NCI-H2196 treated with DMSO at 0.1 percent for 48 hours (cell line): ENCODE results near the gene ARID4B.
"Not testable (repeated sequence)": the region's sequence is repeated elsewhere in the genome, so short reads cannot be mapped to it uniquely, and the experiment has no call there.

Experiments used
- DNase-seq: peaks from one replicate; lab custom pipeline; 2025; ENCODE audit not compliant: unreplicated experiment; lab: John Stamatoyannopoulos, UW

ARID4B gene

DNA sequence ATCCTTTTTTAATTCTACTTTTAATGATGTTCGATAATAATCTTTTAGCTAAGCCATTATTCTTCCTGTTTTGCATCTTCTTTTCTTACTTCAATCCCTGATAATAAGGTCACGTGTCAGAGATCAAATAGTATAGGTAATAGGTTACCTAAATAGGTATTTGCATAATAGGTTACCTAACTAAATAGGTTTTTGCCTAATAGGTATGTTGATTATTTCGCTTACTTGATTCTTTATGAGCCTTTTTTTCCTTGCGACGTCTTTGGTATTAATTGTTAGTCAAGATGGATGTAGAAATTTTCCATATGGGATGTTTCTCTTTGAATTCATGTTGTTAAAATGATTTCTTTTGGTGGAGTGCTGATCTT is 2.9 kb upstream of the ARID4B start:
- no peak for DNase-seq

DNA sequence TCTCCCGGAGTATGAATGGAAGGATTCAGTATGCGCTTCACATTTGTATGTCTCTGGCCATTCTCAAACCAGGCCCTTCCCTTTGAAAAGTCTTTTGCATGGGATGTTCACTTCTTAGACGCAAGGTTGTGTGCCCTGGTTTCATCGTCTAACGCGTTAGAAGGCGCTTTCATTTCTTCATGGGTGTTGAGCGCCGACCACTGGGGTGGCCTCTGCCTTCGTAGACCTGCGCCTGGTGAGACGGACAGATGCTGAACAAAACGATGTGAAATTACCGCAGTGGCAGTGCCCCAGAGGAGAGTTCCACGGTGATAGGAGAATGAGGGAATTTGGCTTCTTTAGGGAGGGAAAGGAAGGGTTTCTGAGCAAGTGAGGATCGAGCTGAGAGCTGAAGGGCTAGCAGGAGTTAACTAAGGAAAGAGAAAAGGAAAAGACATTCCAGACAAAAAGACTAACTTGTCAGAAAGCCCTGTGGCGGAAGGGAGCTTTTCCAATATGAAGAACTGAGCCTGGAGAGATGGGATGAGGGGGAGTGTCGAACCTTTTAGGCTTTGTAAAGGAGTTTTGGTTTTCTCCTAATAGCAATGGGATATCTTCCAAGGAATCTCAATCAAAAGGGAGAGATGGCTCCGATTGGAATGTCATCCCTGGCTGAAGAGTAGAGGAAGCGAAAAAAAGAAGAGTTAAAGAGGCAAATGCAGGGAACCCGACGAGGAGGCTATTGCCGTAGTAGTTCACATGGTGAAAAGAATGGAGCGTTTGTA is 1.3 kb upstream of the ARID4B start:
- DNase-seq, result no peak

DNA sequence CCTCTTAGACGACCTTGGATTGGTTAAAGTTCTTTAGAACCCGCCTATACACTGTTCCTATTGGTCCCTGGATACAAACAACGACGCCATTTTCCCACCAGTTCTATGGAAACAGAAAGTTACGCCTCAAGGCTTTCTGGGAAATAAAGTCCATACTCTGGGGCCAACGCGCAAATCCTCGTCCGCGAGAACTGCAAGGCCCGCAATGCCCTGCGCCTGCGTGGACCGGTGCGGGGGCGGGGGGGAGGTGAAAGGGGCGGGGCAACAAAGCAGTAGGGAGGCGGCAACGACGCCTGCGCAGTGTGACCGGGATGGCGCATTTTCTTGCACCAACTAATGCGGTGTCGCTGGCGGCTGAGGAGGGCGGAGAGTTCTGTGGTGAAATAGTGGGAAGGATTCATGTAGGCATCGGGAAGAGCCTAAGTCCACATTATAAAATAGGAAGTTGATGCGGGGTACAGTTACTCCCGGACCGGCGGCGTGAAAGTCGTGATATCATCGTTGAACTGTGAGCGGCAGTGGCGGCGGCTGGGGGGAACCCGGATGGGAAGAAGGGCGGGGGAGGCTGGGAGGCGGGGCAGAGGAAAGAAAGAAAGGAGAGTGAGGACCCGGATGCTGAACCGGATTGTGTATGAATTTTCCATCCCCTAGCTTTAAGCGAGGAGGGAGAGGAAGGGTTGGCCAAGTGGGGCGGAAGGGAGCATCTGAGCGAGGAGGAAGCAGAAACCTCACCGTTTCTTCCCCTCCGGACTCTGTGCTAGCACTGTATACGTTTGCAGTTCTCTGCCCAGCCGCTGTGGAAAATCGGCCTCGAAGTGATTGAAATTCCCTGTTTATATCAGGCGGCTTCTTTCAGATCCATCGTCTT is 526 bp upstream of the ARID4B start, which contains the start of gene GGPS1:
TSS of gene GGPS1 (plus strand) at position 300 of the 868 bp plus-strand sequence. CDS start 6,695 bp downstream, outside the sequence.
- DNase-seq, result peak; percentile 91

DNA sequence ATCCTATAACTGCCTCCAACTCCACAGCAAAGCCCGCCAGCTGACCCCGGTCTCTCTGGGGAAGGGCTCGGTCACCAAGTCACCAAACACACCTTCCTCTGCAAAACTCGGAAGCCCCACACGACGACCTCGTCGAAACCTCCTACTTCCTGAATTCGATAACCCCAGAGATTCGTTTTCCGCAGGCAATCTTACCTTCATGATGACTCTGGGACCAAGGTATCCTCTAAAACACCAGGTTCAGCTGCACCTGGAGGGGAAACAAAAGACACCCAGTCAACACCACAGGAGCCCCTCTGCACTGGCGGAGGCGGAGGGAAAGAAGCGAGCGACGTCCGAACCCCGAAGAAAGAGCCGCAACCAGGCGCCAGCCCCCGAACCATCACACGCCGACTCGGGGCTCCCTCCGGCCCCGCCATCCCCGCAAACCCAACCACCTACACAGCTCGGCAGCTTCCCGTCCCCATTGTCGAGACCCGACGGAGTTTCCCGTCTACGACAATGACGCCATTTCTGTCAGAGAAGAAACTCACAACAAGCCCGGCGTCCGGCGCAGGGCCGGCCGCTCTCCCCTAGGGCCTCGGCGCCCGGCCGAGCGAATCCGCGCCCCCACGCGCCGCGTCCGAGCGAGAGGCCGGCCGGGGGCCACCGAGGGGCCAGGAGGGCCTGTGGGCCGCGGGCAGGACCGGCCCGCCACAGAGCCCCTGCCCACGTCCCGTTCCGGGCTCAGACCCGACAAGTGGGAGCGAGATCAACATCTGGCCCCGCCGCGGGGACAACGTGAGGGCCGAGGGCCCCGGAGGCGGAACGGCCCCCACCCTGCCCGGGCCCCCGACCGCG is 1.0 kb downstream of the ARID4B start:
- DNase-seq, result peak; percentile 22

DNA sequence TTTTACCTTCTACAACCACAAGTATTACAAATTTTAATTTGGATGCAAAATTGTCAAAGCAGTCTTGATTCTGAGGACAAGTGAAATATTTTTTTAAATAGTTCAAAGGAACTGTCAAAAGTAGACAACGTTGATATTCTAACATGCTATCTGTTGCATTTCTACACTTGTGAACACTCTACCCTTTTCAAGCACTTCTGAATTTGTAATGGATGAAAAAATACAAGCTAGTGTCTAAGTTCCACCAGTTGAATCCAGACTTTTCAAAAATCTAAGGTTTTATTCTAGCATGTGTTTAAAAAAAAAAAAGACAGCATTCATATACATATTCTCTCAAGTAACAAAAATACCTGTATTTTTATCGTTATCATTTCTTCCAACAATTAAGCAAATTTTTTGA is 2.1 kb downstream of the ARID4B start:
- no peak for DNase-seq

DNA sequence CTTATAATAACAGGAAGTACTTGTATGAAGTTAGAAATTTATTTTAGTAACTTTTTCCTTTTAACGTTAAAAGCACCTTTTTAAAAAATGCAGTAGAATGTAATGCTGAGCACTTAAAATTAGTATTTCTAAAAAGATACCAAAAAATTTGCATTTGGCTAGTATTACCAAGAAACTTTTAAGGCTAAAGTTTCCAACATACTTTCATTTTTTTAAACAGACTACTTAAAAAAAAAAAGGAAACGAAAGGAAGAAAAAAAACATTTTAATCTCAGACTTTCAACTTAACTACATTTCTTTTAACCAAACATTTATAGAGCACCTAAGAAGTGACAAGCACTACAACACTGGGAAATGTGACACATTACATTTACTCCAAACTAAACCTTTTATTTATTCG is 2.8 kb downstream of the ARID4B start:
- no peak for DNase-seq

DNA sequence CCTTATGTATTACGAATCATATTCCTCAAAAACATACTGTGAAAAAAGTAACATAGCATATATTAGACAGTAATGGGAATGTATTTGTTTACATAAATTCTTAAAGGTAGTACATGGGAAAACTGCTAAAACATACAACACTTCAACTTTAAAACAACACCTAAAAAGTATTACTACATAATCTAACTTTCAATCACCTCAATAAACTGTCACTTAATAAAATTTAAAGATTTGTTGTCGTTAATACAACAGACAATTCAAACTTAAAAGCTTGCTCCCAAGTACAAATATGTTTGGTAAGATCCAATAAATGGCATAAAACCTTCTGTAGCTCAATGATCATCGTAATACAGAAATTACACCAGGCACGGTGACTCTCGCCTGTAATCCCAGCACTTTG is 3.7 kb downstream of the ARID4B start:
- DNase-seq, result no peak

DNA sequence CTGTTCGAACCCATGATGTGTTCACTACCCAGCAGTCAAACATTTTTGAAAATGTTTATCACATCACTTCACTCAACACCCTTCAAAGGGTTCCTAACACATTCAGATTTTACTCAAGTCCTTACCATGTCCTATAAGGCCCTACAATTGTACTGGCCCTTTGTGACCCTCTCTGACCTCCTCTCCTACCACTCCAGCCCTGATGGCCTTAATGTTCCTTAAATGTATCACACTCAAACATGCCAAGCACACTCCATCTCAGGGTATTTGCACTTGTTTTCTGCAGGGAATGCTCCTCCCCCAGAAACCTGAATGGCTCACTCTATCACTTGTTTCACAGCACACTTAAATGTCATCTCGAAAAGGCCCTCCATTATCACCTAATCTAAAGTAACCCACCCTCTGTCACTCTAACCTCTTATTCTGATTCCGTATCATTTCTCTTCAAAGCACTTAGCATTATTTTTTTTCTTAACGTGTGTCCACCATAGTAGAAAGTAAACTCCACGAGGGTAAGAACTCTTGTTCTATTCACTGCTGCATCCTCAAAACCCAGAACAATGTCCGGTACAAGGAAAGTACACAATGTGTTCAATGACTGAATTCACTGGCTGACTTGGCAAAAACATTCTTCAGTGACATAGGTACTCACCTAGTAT is 7.3 kb downstream of the ARID4B start:
- no peak for DNase-seq

DNA sequence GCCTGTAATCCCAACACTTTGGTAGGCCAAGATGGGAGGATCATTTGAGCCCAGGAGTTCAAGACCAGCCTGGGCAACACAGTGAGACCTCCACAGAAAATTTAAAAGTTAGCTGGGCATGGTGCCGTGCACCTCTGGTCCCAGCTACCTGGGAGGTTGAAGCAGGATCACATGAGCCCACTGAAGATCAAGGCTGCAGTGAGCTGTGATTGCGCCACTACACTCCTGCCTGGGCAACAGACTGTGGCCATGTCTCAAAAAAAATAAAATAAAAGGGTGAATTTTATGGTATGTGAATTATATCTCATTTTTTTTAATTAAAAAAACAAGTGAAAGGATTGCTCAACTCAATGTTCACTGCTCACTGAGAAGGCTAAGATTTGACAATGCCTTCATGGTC is 8.7 kb downstream of the ARID4B start:
- DNase-seq, result no peak

DNA sequence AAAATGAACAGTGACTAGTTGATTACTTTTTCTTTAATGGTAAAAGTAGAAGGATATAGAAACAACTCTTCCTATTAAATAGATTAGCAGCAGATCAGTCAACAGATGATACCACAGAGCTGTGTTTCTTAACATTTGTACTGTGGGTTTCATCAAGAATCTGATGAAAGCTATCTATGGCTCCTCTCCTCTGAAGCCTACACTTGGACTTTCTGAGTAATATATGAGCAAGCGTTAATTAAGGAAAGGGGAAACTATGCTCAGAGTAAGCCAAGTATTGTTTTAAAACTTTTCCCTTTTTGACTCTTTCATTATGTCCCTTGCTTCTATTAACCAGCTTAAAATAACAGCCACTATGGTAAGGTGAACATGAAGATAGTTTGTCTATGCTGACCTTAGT is 10.8 kb downstream of the ARID4B start:
- DNase-seq, result no peak

DNA sequence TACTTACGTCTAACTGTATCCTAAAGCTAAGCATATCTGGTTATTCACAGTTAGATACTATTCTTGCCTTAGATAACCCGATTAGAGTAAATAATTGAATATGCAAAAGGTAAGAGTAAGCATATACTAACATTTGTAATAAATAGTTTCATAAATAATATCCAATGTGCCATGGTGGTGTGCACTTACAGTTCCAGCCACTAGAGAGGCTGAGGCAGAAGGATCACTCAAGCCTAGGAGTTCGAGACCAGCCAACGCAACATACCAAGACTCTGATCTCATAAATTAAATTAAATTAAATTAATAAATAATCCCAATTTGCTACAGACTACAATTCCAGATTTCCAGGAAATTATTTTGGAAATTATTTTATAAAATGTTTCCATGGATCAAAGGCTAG is 12.2 kb downstream of the ARID4B start:
- no peak for DNase-seq

DNA sequence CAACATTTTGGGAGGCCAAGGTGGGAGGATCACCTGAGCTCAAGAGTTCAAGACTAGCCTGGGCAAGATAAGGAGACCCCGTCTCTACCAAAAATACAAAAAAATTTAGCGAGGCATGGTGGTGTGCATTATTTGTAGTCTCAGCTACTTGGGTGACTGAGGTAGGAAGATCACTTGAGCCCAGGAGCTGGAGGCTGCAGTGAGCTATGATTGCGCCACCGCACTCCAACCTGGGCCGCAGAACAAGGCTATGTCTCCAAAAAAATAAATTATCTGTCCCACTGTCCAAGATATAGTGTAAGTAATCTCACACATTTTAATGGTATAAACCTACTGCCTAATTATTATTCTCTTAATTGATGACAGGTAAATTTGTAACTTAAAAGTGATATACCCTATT is 12.8 kb downstream of the ARID4B start:
- no peak for DNase-seq

DNA sequence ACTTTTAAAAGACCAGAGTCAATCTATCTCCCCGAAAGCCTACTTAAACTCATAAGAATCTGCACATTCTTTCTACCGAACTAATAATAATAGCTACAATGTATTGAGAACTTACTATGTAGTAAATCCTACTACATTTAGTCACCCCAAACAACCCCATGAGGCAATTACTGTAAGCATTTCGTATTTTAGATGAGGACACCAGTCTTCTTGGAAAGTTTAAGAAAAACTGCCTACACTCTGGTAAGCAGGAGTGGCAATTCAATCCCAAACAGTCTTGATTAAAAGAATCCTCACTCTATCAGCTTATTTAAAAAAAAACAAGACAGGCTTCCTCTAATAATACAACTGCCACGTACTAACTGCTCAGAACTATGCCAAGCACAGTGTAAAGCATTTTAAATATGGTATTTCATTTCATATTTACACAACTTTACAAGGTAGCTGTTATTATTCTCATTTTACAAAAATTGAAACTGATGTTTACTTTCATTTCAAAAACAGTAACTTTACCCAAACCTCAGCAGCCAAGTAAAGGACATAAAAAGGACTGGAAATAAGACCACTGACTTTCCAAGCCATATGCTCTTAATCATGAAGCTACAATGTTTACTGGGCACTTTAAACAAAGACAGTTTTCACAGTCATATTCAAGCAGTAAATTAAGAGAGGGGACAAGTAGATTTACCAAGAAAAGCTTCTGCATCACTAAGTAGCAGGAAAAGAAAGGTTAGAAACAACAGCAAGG is 13.9 kb downstream of the ARID4B start:
- no peak for DNase-seq

DNA sequence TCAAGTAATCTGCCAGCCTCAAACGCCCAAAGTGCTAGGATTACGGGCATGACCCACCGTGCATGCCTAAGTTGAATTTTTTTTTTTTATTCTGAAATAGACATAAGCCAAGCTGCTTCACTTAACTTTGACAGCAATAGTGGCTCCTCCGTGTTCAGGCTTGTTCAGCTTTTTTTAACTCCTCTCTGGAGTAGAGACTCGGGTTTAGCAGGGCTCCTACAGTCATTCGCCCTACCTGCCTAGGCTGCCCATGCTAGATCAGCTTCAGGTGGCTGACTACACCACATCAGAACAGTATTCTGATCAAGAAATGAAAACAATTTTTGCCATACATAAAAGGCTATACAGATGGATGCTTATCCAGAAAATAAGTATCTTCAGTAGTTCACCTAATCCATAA is 14.7 kb downstream of the ARID4B start:
- DNase-seq, result no peak

DNA sequence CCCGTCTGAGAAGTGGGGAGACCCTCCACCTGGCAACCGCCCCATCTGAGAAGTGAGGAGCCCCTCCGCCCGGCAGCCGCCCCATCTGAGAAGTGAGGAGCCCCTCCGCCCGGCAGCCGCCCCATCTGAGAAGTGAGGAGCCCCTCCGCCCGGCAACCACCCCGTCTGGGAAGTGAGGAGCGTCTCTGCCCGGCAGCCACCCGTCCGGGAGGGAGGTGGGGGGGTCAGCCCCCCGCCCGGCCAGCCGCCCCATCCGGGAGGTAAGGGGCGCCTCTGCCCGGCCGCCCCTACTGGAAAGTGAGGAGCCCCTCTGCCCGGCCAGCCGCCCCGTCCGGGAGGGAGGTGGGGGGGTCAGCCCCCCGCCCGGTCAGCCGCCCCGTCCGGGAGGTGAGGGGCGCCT is 18.8 kb downstream of the ARID4B start:
- not testable (repeated sequence) for DNase-seq

DNA sequence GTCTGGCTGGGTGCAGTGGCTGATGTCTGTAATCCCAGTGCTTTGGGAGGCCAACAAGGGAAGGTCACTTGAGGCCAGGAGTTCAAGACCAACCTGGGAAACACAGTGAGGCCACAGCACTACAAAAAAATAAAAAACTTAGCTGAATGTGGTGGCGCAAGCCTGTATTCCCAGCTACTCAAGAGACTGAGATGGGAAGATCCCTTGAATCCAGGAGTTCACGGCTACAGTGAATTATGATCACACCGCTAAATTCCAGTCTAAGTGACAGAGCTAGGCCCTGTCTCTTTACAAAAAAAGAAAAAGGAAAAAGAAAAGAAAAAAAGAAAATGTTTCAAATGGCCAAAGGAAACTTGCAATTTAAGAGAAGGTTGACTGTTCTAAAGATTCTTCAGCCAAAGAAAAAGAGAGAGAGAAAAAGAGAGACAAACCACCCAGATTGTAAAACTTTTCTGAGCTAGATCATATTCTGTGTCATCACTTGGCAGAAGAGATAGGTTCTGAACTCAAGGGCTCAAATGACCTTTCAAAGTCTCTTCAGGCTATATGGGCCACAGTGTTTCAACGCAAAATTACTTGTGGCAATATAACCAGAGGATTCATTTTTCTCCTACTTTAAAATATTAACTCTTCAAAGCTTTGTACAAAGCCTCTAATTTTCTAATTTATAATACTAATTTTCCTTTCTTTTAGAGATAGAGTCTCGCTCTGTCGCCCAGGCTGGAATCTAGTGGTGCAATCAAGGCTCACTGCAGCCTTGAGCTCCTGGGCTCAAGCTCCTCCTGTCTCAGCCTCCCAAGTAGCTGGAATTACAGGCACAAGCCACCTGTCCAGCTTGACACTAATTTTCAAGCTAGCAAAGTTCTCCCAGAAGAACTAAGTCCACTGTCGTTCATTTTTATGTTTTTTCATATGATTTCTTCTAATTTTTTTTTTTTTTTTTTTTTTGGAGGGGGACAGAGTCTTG is 20.5 kb downstream of the ARID4B start:
- DNase-seq, result no peak

DNA sequence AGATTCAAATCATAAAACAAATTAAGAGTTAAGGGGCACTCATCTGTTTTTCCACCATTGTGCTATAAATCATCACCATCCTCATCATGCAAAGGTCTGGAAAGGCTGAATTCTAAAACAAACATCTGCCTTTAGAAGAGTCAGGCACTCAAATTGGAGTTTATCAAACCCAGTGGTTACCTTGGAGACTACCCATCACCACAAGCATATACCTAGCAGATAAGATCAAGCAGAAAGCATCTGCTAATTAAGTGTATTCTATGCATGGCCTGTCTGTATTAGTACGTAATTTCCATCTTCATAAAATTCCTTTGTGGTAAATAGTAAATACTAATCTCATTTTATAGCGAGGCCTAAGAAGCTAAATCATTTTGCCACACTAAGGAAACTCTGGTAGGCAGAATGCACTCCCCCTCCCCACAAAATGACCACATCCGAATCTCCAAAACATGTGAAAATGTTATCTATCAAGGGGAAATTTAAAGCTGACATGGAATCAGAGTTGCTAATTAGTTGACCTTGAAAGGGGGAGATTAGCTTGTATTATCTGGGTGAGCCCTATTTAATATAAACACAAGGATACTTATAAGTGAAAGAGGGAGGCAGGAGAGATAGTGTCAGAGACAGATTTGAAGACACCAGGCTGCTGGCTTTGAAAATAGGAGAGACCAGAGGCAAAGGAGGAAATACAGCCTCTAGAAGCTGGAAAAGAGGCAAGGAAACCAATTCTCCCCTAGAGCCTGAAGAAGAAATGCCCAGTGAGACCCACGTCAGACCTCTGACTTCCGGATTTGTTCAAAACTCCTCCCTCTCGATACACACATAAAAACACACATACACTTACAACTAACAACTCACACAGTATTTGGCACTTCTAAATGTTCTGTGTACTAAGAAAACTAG is 23.2 kb downstream of the ARID4B start:
- DNase-seq, result no peak

DNA sequence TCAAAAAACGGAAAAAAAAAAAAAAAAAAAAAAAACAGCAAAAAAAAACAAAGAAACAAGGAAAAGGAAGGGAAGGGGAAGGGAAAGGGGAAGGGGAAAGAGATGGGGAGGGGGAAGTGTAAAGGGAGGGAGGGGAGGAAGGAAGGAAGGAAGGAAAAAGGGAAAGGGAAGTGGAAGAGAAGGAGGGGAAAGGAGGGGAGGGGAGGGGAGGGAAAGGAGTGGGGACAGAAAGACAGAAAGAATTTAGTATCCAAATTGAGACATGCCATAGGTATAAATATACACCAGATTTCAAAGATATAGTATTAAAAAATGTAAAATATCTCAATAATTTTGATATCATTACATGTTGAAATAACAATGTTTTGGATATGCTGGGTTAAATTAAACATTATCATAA is 25.8 kb downstream of the ARID4B start:
- no peak for DNase-seq
